NCI-H82 (cell line): ENCODE data around the gene TOM1L1.

Experiments used
- DNase-seq: peaks from one replicate; lab custom pipeline; 2025; lab: John Stamatoyannopoulos, UW

The TOM1L1 gene

DNA sequence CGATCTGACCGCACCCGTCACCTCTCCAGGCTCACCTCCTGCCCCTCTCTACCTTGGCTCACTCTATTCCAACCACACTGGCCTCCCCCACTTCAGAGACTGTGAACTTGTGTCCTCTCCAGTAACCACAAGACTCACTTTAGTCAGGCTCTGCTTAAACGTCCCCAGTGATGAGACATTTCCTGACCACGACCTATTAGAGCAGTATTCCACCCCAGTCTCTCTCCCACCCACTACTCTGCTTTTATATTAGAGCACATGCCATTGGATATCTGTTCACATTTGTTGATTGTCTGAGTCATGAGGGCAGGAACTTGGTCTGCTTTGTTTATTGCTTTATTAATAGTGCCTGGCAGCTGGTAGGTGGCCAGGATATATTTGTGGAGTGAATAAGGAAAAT is 47.7 kb downstream of the TOM1L1 start:
- DNase-seq = no peak

DNA sequence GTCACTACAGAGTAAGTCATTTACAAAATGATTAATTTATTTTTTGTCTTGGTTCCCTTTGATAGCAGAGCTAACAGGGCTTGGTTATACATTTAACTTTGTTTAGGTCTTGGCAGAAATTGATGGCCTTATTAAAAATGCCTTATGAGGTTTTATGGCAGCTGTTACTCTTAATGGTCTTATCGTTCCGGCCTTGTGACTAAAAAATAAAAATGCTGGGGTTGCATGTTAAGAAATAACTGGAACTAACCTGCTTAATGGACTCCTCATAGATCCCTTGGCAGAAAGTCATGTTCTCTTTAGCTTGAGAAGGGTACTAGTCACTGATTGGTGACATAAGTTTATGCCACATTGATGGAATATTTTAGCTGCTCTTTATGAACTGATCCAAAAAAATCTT is 49.5 kb downstream of the TOM1L1 start:
- DNase-seq = no peak

DNA sequence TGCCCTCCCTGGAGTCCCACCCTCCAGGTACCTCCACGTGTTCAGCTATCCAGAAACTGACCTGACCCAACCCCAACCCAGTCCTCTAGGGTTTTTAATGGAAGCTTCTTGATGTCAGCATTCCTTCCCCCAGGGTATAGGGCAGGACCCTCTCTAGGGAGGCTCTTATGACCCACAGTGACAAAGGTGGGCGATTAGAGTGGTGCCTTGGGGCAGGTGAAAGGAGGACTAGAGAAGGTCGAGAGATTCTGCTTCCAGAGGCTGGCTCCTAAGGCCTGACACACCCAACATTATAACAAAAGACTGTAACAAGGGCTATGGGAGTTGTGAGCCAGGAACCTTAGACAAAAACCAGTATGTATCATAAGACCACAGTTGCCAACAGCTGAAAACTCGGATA is 50.6 kb downstream of the TOM1L1 start:
- DNase-seq = no peak

DNA sequence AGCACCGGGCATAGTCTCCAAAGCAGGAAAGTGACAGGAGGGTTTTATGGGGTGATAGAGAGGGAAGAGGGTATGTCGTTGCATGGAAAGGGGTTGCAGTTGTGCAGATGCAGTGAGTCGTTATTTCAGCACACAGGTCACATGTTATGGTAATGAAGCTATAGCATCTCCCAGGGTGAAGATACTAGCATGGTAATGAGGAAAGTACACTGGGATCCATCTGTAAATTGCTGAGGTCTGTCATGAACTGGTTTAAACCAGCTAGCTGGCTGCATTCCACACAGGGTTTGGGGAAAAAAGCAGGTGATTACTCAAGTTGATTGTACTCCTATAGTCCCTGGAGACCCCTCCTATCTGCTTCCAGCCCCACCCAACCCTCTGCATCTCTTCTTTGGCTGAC is 56.1 kb downstream of the TOM1L1 start:
- DNase-seq = peak; percentile 91

DNA sequence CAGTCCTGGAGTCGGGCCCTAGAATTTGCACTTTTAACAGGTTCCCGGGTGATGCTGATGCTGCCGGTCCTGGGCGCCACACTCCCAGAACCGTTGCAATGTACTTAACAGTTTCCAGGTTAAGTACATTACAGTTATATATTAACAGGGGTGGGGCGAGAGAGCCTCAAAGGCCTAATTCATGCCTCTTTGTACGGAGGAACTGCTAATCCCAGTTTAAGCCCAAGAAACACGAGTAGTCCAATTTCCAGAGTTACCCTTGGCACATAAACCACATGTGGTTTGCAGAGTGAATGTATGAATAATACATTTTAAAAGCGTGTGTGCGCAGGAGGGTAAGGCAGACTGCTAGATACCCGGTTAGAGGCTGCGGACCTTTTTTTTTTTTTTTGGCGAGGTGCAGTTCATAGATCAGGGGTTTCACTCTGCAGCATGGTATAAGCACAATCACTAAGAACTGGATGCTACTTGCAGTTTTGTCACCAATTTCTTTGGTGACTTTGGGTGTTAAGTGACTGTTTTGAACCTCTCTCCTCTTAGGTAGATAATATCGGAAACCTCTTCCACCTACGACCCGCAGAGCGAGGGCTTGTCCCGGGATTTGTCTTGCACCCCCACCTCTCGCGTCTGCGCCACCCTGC is 67.1 kb downstream of the TOM1L1 start:
- peak; percentile 82 for DNase-seq

DNA sequence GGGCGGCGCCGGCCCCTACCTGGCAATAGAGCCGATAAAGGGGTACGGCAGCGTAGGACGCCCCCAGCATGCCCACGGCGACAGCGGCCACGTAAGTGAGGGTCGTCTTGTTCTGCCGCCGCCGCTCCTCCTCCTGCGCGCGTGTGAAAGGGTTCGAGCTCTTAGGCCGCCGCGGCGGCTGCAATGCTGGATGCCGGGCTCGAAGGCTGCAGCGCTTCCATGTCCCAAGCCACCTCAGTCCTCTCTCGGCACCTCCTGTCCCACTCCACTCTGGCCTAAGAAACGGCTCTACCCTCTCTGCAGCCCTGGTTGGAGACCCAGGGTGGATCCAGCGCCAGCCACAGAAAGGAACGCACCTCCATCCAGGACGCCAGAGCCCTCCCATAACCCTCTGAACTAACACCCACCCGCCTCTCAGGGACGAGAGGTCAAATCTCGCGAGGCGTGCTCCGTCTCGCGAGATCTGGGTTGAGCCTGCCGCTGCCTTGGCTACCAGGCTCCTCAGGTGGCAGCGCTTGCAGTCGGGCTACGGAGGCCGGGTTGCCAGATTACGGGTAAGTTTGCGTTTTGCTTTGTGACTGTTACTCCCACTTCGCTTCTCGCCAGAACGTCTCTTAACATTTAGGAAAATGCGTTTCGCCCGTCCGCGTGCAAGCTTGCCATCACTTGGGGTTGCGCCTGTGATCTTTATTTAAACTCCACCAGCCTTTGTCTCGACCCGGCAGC is 67.8 kb downstream of the TOM1L1 start, which contains the start of the genes COX11 and STXBP4:
Gene COX11, minus strand, starts transcription at position 393 of the 726 bp plus-strand sequence. Its CDS starts 8 bp downstream, at position 385.
Gene STXBP4, plus strand, starts transcription at position 504 of the 726 bp plus-strand sequence. CDS start 17,455 bp downstream, outside the sequence.
- peak; percentile 99 for DNase-seq

DNA sequence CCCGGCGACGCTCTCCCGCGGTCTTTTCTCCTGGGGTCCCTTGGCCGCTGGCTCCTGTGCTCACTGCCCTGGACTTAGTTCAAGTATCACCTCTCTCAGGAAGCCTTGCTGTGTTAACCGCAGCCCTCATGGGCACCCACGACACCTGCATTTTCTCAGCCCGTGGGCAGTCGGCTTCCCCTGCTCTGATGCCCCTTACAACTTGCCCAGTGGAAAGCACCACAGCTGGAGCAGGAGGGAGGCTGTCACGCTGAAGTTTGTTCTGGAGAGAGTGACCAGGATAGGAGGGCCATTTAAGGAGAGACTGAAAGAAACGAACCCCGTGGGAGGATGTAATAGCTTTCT is 68.3 kb downstream of the TOM1L1 start:
- peak; percentile 72 for DNase-seq

- DNase-seq = no peak
Observed at GRCh38 chr17:54969658-54970572, 69.3 kb downstream of the TOM1L1 start.

GRCh38 chr17:54971147-54971546 is 70.5 kb downstream of the TOM1L1 start:
- no peak for DNase-seq

DNA sequence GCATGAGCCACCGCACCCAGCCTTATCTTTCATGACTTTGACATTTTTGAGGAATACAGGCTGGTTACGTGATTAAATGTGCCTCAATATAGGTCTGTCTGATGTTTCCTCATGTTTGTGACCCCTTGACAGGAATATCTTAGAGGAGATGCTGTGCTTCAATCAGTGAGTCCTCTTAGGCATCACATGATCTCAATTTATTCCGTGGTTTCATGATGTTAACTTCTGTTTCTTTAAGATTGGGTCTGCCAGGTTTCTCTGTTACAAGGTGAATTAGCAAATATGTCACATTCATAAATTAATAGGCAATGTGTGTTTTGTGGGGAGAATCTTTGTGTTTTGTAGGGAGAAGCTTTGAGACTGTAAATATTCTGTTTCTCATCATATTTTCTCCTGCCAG is 71.2 kb downstream of the TOM1L1 start:
- DNase-seq = no peak

DNA sequence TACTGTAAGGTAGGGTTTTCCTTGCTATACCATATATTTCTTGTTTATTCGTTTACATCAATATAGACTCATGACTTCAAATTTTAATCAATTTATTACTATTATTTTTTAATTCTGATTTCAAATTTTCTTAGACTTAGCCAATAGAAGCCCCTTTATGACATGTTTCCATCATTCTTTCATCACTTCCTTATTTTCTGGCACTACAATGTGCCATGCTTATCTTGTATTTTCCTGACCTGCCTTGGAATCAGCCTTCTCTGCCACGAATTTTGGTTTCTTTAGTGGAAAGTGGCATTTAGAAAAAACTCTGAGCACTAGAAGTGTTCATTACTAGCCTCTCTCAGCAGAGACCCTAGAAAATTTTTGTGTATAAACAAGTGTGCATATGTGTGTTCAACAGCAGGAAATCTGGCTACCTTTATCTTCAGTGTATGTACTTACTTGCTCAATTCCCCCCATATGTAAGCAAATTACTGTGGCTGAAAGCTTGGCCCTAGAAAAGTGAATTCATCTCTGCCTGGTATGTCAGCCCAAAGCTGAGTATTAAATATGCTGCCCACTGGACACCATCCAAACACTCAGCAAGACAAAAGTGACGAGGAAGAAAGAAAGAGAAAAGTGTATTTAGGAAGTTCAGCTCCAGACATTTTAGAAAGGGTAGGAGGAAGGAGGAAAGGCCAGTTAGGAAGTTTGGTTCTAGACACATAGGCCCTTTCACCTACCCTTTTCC is 71.9 kb downstream of the TOM1L1 start:
- no peak for DNase-seq

- DNase-seq = no peak
Observed at GRCh38 chr17:54974759-54975158, 74.1 kb downstream of the TOM1L1 start.

DNA sequence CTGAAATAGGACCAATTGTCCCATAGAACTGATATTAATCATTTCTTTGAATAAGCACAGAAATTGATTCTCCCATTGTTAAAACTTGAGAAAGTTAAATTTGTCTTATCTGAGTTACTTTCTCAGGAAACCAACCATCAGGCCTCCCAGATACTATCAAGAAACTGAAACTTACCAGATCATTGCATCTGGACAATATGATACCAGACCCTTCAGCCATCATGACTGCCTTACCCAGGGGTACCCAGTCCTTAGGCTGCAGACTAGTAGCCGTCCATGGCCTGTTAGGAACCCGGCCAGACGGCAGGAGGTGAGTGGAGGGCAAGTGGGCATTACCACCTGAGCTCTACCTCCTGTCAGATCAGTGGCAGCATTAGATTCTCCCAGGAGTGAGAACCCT is 75.7 kb downstream of the TOM1L1 start:
- no peak for DNase-seq

DNA sequence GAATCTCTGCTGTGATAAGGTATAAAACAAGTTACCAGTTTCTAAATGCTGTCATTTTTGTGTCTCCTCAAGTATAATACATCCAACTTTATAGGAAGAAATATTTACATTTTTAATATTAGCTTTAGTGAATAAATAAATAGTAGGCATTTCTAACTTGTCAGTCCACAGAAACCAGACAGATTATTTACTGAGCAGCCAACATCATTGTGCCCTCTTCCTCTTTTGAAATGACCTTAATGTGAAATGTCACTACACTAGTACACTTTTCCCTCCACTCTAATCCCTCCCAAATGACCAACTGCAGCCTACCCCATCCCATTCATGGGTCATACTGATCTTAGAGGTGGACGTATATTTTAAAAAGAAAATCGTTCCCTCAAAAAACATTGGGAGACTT is 77.1 kb downstream of the TOM1L1 start:
- DNase-seq = no peak

GRCh38 chr17:54979657-54980056 is 79.0 kb downstream of the TOM1L1 start:
- DNase-seq = no peak

- DNase-seq = no peak
Observed at GRCh38 chr17:54980375-54980774, 79.7 kb downstream of the TOM1L1 start.

GRCh38 chr17:54982399-54982798 is 81.7 kb downstream of the TOM1L1 start:
- no peak for DNase-seq

GRCh38 chr17:54983260-54983659 is 82.6 kb downstream of the TOM1L1 start:
- no peak for DNase-seq

- DNase-seq = no peak
Observed at GRCh38 chr17:54985476-54985875, 84.8 kb downstream of the TOM1L1 start.

GRCh38 chr17:54990118-54990517 is 89.5 kb downstream of the TOM1L1 start:
- no peak for DNase-seq

DNA sequence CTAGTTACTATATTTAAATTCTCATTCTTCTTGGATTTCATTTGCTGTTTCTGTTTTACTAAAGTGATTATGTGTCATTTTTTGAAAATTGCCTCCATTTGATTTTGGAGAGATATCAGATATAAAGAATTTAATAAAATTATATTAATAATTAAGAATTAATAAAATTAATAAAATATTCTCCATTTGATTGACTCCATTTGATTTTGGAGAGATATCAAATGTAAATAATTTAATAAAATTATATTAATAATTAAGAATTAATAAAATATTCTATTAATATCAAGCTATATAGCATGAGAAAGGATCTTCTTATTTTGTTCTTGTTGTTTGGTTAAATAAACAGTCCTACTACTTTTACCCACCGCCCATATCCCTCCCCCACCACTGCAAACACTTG is 90.9 kb downstream of the TOM1L1 start:
- DNase-seq = no peak
